Tibial nerve (tissue), 4 donors: ENCODE data around the gene ATP13A2.

Experiments used
- CTCF ChIP-seq, 5 experiments: fragments of 200-600 bp in 3 of 5; fragments of 450-650 bp in 2 of 5; sonication (generic) in 3 of 5; IDR thresholded peaks; one replicate each; pipeline ENCODE4 v1.5.1; 2016 to 2019; ENCODE audit warnings: antibody characterized with exemption in 5 of 5, mild to moderate bottlenecking in 3 of 5, moderate library complexity in 2 of 5
- EP300 ChIP-seq, 2 donors: sonication (generic); formaldehyde crosslinking; IDR thresholded peaks; one replicate each; pipeline ENCODE4 v1.6.1; 2017; ENCODE audit warnings: antibody characterized with exemption in 2 of 2, mild to moderate bottlenecking in 1 of 2
- POLR2A ChIP-seq, 2 donors: fragments of 450-650 bp; IDR thresholded peaks; one replicate each; pipeline ENCODE4 v1.6.1; 2017; ENCODE audit warnings: antibody characterized with exemption in 2 of 2, mild to moderate bottlenecking in 2 of 2, moderate library complexity in 2 of 2

DNA sequence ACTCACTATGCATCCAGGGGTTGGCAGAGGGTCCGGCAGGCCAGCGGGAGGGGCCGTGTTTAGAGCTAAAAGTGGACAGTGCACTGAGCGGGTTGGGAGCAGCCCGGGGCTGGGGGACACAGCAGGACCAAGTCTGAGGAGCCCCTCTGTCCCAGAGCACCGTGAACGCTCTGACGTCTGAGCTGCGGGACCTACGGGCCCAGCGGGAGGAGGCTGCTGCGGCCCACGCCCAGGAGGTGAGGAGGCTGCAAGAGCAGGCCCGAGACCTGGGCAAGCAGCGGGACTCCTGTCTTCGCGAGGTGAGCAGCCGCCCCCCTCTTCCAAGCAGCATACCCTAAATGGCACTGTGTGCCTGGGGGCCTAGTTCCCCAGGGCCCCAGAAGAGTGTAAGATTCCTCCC lies 57.1 kb downstream of the ATP13A2 start:
- TF ChIP-seq CTCF (IDR thresholded peaks at IDR 0.05) (no peak), EP300 (IDR thresholded peaks at IDR 0.05) (no peak), POLR2A (IDR thresholded peaks at IDR 0.05) (no peak)
